HFFc6 (cell line): ENCODE measurements around the gene ZIC2. TPM values are rescaled to one million over a fixed set of nuclear protein-coding genes. Genes with fewer than 3 reads are reported as not detected.

ENCODE experiments used
- DNase-seq: peaks from one replicate; pipeline ENCODE4 v3.0.0-alpha.2; 2018
- H3K27ac Mint-ChIP-seq: 2 replicates; pipeline ENCODE4 v1.8.0; 2020; ENCODE audit warnings: mild to moderate bottlenecking, mixed read lengths
- H3K27me3 Mint-ChIP-seq: 2 replicates; pipeline ENCODE4 v1.8.0; 2021; ENCODE audit warnings: mild to moderate bottlenecking, moderate library complexity, mixed read lengths; ENCODE audit not compliant: insufficient read depth
- H3K36me3 Mint-ChIP-seq: 2 replicates; pipeline ENCODE4 v1.8.0; 2021; ENCODE audit warnings: low read depth, mixed read lengths
- H3K4me1 Mint-ChIP-seq: 2 replicates; pipeline ENCODE4 v1.8.0; 2020; ENCODE audit warnings: low read depth, mixed read lengths
- H3K4me3 Mint-ChIP-seq: 2 replicates; pipeline ENCODE4 v1.8.0; 2020; ENCODE audit warnings: mild to moderate bottlenecking, moderate library complexity, mixed read lengths
- H3K9me3 Mint-ChIP-seq: 2 replicates; pipeline ENCODE4 v1.8.0; 2020; ENCODE audit warnings: mild to moderate bottlenecking, mixed read lengths
- total RNA-seq, 6 experiments: library from RNA; stranded (reverse); fragmentation: NEBNext Ultra II Directional; extraction: Animal tissue kit (Norgen Biotek cat#: 25700); gene quantifications; 2 replicates in 1 of 6; 3 replicates in 5 of 6; pipeline ENCODE4 v1.2.3, GENCODE V29; 2021
- TF ChIP-seq, protein P1 (sequence below): fragments of 200-600 bp; sonication (generic); IDR thresholded peaks from 2 replicates; pipeline ENCODE4 v1.5.0; 2021; ENCODE audit warnings: antibody characterized with exemption, mild to moderate bottlenecking

ZIC2 gene
- total RNA-seq, 6 experiments from 2014 or later, result 0.07 to 1.9 (median 1.2) TPM; not detected in 1

DNA sequence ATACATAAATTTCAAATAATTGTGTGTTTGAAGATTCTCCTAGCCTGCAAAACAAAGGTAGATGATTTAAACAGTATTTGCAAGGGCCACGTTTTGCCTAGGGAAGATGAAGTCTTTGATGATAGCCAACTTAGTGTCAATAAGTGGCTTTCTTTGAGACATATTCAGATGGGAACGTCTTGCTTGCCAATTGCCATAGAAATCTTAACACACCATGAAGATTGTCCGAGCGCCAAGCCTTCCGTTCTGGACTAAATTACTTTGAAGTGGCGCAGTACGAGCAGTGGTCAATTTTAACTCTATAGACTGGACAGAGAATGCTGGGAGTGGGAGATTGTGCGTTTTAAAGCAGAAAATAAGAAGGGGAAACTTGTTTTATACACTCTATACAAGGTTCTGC, 19.9 kb upstream of the ZIC2 start:
- no peaks in the 10 kb centered on the region for H3K36me3 Mint-ChIP-seq
- peaks cover 42% of the 10 kb centered on the region for H3K27me3 Mint-ChIP-seq
- TF ChIP-seq, protein P1, sequence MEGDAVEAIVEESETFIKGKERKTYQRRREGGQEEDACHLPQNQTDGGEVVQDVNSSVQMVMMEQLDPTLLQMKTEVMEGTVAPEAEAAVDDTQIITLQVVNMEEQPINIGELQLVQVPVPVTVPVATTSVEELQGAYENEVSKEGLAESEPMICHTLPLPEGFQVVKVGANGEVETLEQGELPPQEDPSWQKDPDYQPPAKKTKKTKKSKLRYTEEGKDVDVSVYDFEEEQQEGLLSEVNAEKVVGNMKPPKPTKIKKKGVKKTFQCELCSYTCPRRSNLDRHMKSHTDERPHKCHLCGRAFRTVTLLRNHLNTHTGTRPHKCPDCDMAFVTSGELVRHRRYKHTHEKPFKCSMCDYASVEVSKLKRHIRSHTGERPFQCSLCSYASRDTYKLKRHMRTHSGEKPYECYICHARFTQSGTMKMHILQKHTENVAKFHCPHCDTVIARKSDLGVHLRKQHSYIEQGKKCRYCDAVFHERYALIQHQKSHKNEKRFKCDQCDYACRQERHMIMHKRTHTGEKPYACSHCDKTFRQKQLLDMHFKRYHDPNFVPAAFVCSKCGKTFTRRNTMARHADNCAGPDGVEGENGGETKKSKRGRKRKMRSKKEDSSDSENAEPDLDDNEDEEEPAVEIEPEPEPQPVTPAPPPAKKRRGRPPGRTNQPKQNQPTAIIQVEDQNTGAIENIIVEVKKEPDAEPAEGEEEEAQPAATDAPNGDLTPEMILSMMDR, result no peak
- H3K4me1 Mint-ChIP-seq, result peaks cover 2% of the 10 kb centered on the region; the same call in 1 of the 2 replicates
- no peak for DNase-seq
- no peak overlapping the region for H3K4me3 Mint-ChIP-seq
- no peak overlapping the region for H3K27ac Mint-ChIP-seq
- no peaks in the 10 kb centered on the region for H3K9me3 Mint-ChIP-seq

DNA sequence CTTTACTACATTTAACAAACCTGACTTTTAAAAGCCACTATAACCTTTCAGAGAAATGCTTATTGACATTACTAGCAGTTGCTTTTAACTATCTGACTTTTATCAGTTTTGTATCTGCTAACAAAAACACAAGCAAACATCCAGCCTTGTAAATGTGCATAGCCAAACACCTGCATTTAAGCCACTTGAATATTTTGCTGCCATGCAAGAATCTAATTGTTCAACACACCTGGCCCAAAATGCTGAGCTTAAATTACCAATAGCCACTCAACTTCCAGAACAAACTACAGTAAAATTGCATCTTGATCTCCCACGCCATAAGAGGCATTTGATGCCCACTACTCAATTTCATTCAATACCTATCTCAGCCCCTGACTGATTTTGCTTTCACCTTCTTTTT, 19.3 kb upstream of the ZIC2 start:
- H3K4me1 Mint-ChIP-seq, result no peaks in the 10 kb centered on the region; the same call in 1 of the 2 replicates
- H3K36me3 Mint-ChIP-seq, result no peaks in the 10 kb centered on the region
- H3K4me3 Mint-ChIP-seq, result no peak overlapping the region
- TF ChIP-seq, protein P1, result no peak
- DNase-seq, result no peak
- no peaks in the 10 kb centered on the region for H3K9me3 Mint-ChIP-seq
- peaks cover 36% of the 10 kb centered on the region for H3K27me3 Mint-ChIP-seq
- no peak overlapping the region for H3K27ac Mint-ChIP-seq

DNA sequence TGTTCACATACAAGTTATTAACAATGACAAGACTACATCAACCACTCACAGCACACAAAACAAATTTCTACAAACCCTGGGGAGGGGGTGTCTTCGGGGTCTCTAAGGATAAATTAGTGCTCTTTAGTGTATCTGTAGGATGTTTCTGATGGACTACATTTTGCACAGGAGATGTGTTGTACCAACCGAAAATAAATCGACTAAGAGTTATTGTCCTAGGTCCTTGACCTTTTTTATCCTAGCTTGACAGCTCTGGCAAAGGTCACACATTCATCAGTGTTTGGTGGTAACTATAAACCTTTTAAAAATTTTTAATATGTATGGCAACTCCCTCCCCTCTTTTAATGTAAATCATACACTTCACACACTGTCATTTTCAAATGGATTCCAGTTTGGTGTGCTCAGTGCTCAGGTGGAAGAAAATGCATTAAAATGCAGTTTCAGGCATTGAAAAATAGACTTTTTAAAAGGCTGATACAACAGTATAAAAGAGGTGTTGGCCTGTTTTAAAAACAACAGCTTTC, 17.7 kb upstream of the ZIC2 start:
- no peak for DNase-seq
- H3K36me3 Mint-ChIP-seq, result no peaks in the 10 kb centered on the region
- H3K4me3 Mint-ChIP-seq, result no peak overlapping the region
- H3K4me1 Mint-ChIP-seq, result no peaks in the 10 kb centered on the region; the same call in 1 of the 2 replicates
- H3K9me3 Mint-ChIP-seq, result no peaks in the 10 kb centered on the region
- TF ChIP-seq, protein P1, result no peak
- no peak overlapping the region for H3K27ac Mint-ChIP-seq
- H3K27me3 Mint-ChIP-seq, result peaks cover 28% of the 10 kb centered on the region

DNA sequence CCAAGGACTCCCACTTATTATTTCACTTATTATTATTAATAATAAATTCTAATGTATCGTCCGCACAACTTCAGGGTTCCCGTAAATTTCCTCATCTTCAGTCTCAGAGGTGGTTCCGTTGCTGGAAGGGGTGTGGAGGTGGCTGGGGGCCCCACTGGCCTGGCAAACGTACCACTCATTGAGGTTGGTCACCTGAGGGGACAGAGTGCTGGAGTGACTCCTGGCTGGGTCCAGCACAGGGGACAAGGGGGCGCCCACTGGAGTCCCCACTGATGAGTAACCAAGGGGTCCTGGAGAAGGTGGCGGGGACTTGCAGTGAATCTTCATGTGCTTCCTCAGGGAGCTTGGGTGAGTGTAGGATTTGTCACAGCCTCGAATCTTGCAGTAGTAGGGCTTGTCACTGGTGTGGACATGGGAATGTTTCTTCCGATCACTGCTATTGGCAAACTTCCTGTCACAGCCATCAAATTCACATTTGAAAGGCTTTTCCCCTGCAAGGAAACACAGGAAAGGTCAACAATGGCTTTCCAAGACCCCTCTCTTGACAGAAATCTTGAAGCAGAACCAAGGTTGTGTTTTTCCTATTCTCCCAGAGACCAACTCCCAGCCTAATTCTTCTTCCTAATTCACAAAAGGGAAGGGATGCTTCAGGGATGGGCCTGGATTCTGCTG, 16.1 kb upstream of the ZIC2 start:
- no peak for DNase-seq
- no peak overlapping the region for H3K4me3 Mint-ChIP-seq
- no peak overlapping the region for H3K27ac Mint-ChIP-seq
- peaks cover 4% of the 10 kb centered on the region; the same call in 1 of the 2 replicates for H3K36me3 Mint-ChIP-seq
- TF ChIP-seq, protein P1, result no peak
- H3K27me3 Mint-ChIP-seq, result peaks cover 28% of the 10 kb centered on the region
- no peaks in the 10 kb centered on the region for H3K4me1 Mint-ChIP-seq
- peaks cover 5% of the 10 kb centered on the region for H3K9me3 Mint-ChIP-seq

DNA sequence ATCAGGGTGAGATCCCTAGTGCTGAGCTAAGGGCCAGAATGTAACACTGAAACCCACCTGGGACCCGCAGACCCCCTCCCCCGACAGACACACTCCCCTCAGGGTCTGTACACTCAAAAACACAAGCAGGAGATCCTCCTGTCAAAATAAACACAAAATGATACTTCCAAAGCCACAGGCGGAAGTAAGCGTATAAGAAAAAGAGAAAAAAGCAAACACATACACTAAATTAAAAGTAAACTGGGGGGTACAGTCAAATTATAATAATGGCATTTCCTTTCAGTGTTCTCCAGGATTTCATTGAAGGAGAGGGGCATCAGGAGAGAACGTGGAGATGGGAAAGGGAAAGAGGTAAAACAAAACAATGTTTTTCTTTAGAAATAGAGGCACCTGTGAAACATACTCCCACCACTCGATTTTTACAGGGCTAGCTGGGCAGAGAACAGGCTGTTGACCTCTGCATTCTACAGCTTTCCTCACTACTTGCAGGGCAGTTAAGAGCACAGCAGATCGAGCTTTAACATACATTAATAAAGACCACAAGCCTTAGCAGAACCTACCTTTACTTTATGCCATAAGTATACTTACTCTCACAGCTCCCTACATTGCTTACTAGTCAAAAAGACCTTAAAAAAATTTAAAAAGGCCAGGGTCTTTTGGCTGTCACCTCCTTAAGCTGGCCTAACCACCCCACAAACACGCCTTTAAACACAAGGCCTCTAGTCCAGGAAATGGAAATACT, 15.3 kb upstream of the ZIC2 start:
- H3K27me3 Mint-ChIP-seq, result peaks cover 22% of the 10 kb centered on the region
- DNase-seq, result no peak
- no peak overlapping the region for H3K27ac Mint-ChIP-seq
- peaks cover 4% of the 10 kb centered on the region; the same call in 1 of the 2 replicates for H3K36me3 Mint-ChIP-seq
- H3K4me1 Mint-ChIP-seq, result no peaks in the 10 kb centered on the region
- H3K4me3 Mint-ChIP-seq, result no peak overlapping the region
- TF ChIP-seq, protein P1, result no peak
- peaks cover 5% of the 10 kb centered on the region for H3K9me3 Mint-ChIP-seq
